Measurements from ENCODE around the gene CACNA1A. TPM values are rescaled to one million over a fixed set of nuclear protein-coding genes. Genes with fewer than 3 reads are reported as not detected.
A peak's percentile ranks its signal among the peaks of the same experiment; 100 is the strongest.

CACNA1A gene
- total RNA-seq, 4 donors from 2014 or later: 1.1 TPM; not detected in 3

- peaks cover 61 to 100% (median 87%) of the 10 kb centered on the region in 3 donors for H3K4me1 ChIP-seq
- H3K4me3 ChIP-seq: no peak overlapping the region
- no peaks in the 10 kb centered on the region for H3K27me3 ChIP-seq
- TF ChIP-seq POLR2A (IDR thresholded peaks at IDR 0.05): no peak
- TF ChIP-seq CTCF (IDR thresholded peaks at IDR 0.05): no peak
- no peaks in the 10 kb centered on the region for H3K9me3 ChIP-seq
- 71 to 78% methylated on average over 11 to 17 of the region's 19 CpGs for WGBS, 2 donors
- H3K27ac ChIP-seq: peak overlapping the region; percentile 92 to 97 (median 96)
- intact Hi-C loops (cut with DNase I): loop anchor here (10.0 kb wide), 1 partner anchor 839 kb away; the partner anchor contains the start of gene RFX1
- no peak for DNase-seq
- no peaks in the 10 kb centered on the region for H3K36me3 ChIP-seq
Measured at GRCh38 chr19:13165162-13165997, 340.9 kb downstream of the CACNA1A start.

- Histone ChIP-seq H3K36me3 (no peaks in the 10 kb centered on the region), H3K4me1 (peaks cover 57 to 96% (median 79%) of the 10 kb centered on the region in 3 donors), H3K4me3 (peak overlapping the region; percentile 15 to 60 (median 38)), H3K27ac (peak overlapping the region; percentile 92 to 97 (median 96)), H3K27me3 (no peaks in the 10 kb centered on the region), H3K9me3 (no peaks in the 10 kb centered on the region)
- intact Hi-C loops (cut with DNase I): loop anchor here (10.0 kb wide), 1 partner anchor 840 kb away; the partner anchor contains the start of gene RFX1
- no peak for TF ChIP-seq CTCF (IDR thresholded peaks at IDR 0.05)
- TF ChIP-seq POLR2A (IDR thresholded peaks at IDR 0.05): peak in 1 of 4 donors; percentile 24
- WGBS, 2 donors: 12% methylated on average over 6 of the region's 19 CpGs; no CpG with 5 or more reads in 1 of the 2 donors
- DNase-seq: no peak
Measured at GRCh38 chr19:13164343-13165161, 341.7 kb downstream of the CACNA1A start.

GRCh38 chr19:13163609-13164342 is 342.5 kb downstream of the CACNA1A start:
- Histone ChIP-seq H3K4me1 (peaks cover 56 to 88% (median 71%) of the 10 kb centered on the region in 3 donors), H3K4me3 (peak overlapping the region; percentile 23 to 60 (median 38)), H3K27me3 (no peaks in the 10 kb centered on the region), H3K9me3 (no peaks in the 10 kb centered on the region), H3K36me3 (no peaks in the 10 kb centered on the region), H3K27ac (peak overlapping the region; percentile 92 to 97 (median 96))
- intact Hi-C loops (cut with DNase I): loop anchor here (10.0 kb wide), 1 partner anchor 841 kb away; the partner anchor contains the start of gene RFX1
- no peak for DNase-seq
- TF ChIP-seq CTCF (IDR thresholded peaks at IDR 0.05) (no peak), POLR2A (IDR thresholded peaks at IDR 0.05) (peak in 2 of 4 donors; percentile 24 to 54)
- 0 to 7% methylated on average over 1 to 7 of the region's 20 CpGs for WGBS, 2 donors

- TF ChIP-seq CTCF (IDR thresholded peaks at IDR 0.05) (no peak), POLR2A (IDR thresholded peaks at IDR 0.05) (peak in 2 of 4 donors; percentile 49 to 71)
- WGBS, 2 donors: 3 to 4% methylated on average over 6 to 8 of the region's 58 CpGs
- no peaks in the 10 kb centered on the region for H3K27me3 ChIP-seq
- no peaks in the 10 kb centered on the region for H3K9me3 ChIP-seq
- peak overlapping the region; percentile 23 to 60 (median 38) for H3K4me3 ChIP-seq
- no peaks in the 10 kb centered on the region for H3K36me3 ChIP-seq
- H3K27ac ChIP-seq: peak overlapping the region; percentile 92 to 97 (median 96)
- peak; percentile 79 for DNase-seq
- intact Hi-C loops (cut with DNase I): loop anchor here (10.0 kb wide), 1 partner anchor 842 kb away; the partner anchor contains the start of gene RFX1
- peaks cover 50 to 80% (median 66%) of the 10 kb centered on the region in 3 donors for H3K4me1 ChIP-seq
Measured at GRCh38 chr19:13162724-13163608, 343.3 kb downstream of the CACNA1A start.

All from esophagus squamous epithelium (tissue), 5 donors.